ENCODE data around the gene PTPRE.

DNA sequence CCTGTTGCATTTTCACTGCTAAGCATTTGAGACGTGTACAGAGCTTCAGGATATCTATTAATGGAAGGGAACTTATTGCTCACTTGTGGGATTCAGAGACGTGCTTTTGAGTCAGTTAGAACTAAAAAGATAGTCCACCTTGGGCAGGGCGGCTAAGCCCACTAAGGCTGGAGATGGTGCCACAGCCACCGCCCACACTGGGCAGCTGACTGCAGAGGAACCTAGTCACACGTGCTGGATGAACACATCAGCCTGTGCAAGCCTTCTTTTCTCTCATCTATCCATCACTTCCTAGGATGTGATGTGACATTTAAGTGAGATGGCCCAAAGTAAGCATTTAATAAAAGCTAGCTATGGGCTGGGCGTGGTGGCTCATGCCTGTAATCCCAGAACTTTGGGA is 78.0 kb downstream of the PTPRE start:
- TF ChIP-seq, protein P1, sequence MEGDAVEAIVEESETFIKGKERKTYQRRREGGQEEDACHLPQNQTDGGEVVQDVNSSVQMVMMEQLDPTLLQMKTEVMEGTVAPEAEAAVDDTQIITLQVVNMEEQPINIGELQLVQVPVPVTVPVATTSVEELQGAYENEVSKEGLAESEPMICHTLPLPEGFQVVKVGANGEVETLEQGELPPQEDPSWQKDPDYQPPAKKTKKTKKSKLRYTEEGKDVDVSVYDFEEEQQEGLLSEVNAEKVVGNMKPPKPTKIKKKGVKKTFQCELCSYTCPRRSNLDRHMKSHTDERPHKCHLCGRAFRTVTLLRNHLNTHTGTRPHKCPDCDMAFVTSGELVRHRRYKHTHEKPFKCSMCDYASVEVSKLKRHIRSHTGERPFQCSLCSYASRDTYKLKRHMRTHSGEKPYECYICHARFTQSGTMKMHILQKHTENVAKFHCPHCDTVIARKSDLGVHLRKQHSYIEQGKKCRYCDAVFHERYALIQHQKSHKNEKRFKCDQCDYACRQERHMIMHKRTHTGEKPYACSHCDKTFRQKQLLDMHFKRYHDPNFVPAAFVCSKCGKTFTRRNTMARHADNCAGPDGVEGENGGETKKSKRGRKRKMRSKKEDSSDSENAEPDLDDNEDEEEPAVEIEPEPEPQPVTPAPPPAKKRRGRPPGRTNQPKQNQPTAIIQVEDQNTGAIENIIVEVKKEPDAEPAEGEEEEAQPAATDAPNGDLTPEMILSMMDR (conservative IDR thresholded peaks at IDR 0.05; ENCODE audit: low read depth, low read length), result no peak
- no peak for TF ChIP-seq FOS (IDR thresholded peaks at IDR 0.05; ENCODE audit: low read depth, low read length)
- TF ChIP-seq, protein P2, sequence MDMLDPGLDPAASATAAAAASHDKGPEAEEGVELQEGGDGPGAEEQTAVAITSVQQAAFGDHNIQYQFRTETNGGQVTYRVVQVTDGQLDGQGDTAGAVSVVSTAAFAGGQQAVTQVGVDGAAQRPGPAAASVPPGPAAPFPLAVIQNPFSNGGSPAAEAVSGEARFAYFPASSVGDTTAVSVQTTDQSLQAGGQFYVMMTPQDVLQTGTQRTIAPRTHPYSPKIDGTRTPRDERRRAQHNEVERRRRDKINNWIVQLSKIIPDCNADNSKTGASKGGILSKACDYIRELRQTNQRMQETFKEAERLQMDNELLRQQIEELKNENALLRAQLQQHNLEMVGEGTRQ (IDR thresholded peaks at IDR 0.05; ENCODE audit: low read depth, low read length), result no peak
- no peak for TF ChIP-seq POLR2A (IDR thresholded peaks at IDR 0.05; ENCODE audit: low read depth, low read length)
- TF ChIP-seq CEBPB (IDR thresholded peaks at IDR 0.05; ENCODE audit: low read depth, low read length), result no peak
- no peak for TF ChIP-seq MAZ (IDR thresholded peaks at IDR 0.05; ENCODE audit: borderline replicate concordance, low read depth, low read length)
- no peak for TF ChIP-seq CHD1 (IDR thresholded peaks at IDR 0.05; ENCODE audit: low read depth, low read length)
- TF ChIP-seq RAD21 (IDR thresholded peaks at IDR 0.05; ENCODE audit: low read length), result no peak
- no peak for TF ChIP-seq BHLHE40 (IDR thresholded peaks at IDR 0.05; ENCODE audit: low read depth, low read length)
- TF ChIP-seq SMC3 (IDR thresholded peaks at IDR 0.05; ENCODE audit: low read depth, low read length), result no peak
- TF ChIP-seq MAFK (IDR thresholded peaks at IDR 0.05; ENCODE audit: low read depth, low read length), result no peak
- no peak for TF ChIP-seq RFX5 (IDR thresholded peaks at IDR 0.05; ENCODE audit: low read depth, low read length)
- TF ChIP-seq NFE2L2 (IDR thresholded peaks at IDR 0.05; ENCODE audit: low read depth, low read length), result no peak
